OCI-M2 (cell line): ENCODE data around the gene SCFD2.

ENCODE experiments used
- DNase-seq: peaks from one replicate; lab custom pipeline; 2025; ENCODE audit not compliant: unreplicated experiment; lab: John Stamatoyannopoulos, UW

Gene SCFD2

GRCh38 chr4:53113431-53114225 is 252.2 kb downstream of the SCFD2 start:
- DNase-seq: no peak

DNA sequence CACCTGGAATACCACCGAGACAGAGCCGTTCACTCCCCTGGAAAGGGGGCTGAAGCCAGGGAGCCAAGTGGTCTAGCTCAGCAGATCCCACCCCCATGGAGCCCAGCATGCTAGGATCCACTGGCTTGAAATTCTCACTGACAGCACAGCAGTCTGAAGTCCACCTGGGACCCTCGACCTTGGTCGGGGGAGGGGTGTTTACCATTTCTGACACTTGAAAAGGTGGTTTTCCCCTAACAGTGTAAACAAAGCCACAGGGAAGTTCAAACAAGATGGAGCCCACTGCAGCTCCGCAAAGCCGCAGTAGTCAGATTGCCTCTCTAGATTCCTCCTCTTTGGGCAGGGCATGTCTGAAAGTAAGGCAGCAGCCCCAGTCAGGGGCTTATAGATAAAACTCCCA is 260.5 kb downstream of the SCFD2 start:
- DNase-seq: no peak

DNA sequence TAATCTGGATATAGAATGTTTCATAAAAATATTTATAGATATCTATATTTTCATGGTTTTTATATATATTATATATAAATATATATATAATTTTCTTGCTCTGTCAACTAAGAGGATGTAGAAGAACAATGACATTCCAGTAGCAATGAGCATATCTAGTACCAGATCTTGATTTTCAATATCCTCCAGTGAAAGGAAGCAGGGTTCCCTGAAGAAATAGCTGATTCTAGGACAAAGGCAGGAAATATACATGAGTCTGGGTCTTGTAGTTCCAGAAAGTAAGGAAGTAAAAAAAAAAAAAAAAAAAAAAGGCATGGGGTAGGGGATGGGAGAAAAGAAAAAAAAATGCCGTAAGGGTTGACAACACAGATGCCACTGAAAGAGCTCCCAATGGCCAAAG is 262.4 kb downstream of the SCFD2 start:
- DNase-seq: no peak

DNA sequence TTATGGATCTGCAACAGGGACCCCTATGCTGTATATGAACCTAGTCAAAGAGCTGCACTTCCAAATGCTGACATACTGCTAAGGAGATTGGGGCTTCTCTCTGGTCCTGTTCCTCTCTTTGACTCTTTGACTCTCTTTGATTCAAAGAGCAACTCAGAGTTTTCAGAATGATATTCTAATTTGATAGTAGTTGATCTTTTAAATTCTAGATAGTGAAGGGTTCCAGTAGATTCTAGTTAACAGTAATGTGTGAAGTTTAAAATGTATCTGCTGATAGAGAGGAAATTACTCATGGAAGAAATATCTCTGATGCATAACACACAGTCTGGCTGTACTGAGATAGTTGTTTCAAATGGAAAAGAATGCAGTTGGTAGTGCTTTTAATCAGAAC is 264.7 kb downstream of the SCFD2 start:
- DNase-seq: peak; percentile 6

DNA sequence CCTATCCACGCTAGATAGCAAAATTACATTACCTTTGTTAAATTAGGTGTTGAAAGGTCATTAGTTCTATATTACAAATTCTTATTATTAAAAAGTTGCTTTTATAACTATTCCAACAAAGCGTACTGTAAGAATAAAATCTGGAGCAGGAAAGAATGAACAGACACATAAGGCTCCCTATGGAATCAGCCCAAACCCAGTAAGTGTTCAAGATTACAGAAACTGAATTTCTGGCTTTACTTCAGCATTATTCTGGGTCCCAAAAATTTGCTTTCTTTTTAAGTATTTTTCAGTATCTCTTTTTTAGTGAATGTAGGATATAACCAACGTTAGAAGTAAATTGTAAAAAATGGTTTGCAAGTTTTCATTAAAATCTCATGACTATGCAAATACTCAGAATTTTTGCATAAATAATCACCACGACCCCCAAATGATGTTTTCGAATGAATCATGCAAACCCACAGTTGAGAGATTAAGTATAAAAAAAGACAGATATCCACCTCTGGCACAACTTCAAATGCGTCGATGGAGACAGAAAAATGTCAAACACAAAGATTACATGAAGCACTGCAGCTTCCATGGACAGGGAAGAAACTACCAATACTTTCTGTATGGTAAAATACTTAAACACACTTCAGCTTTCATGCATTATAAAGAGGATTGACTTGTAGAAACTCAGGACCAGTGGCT is 265.2 kb downstream of the SCFD2 start:
- no peak for DNase-seq

GRCh38 chr4:53098681-53099121 is 267.2 kb downstream of the SCFD2 start:
- no peak for DNase-seq

GRCh38 chr4:53094040-53094439 is 271.8 kb downstream of the SCFD2 start:
- DNase-seq: no peak

DNA sequence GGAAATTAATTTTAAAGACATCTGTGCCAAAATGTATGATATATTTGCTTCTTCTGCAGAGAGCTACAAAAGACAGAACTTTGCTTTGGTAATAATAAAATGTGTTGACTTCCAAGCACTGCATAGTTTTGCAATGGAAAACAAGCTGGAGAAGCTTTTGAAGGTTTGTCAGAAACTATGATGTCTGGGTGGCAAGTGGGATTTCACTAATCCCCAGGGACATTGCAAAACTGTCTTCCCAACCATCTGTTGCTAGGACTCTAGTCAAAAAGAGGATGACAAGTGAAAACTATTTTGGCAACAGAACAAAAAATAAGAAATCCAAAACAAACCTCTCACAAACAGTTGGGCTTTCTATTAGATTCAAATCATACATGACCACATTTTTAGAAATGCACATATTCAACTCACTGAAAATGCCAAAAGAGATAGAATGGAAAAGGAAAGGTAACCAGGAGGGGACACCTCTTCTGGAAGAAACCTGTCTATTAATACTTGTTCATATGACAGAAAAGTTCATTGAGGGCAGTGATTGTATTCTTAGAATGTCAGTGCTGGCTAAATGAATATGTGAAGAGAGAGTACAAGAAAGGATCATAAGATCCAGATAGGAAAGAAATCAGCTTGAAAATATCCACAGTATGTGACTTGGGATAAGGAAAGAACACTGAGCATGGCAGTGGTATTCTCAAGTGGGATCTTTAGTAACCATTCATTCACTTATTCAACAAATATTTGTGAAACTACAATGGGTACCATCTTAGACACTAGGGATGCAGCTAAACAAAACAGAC is 275.7 kb downstream of the SCFD2 start:
- DNase-seq: no peak

DNA sequence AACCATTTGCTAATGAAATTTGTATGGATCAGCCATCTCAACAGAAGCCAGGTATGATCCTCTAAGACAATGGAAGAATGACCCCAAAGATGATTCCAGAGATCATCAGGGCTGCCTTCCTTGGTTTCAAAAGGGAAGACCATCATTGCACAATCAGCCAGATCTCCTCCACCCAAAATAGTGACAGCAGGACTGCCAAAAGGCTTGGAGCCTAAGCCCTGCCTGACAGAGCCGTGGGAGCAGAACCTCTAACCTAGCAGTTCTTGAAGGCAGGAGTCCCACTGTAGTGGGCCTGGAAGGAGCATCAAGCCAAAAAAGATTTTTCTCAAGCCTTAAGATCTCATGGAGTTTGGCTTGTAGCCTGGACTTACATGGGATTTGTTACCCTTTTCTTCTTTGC is 277.7 kb downstream of the SCFD2 start:
- DNase-seq: no peak

GRCh38 chr4:53076374-53076958 is 289.4 kb downstream of the SCFD2 start:
- DNase-seq: no peak

DNA sequence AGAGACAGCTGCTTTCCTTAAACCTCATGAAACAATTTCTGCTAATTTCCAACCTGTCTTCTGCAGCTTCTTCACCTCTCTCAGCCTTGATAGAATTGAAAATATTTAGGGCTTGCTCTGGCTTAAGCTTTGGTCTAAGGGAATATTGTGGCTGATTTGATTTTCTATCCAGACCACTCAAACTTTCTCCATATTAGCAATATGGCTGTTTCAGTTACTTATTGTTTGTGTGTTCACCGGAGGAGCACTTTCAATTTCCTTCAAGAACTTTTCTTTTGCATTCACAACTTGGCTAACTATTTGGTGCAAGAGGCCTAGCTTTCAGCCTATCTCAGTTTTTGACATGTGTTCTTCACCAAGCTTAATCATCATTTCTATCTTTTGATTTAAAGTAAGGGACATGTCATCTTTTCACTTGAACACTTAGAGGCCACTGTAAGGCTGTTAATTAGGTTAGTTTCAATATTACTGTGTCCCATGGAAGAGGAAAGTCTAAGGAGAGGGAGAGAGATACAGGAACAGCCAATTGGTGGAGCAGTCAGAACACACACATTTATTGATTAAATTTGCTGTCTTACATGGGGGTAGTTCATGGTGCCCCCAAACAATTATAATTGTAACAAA is 290.6 kb downstream of the SCFD2 start:
- no peak for DNase-seq

DNA sequence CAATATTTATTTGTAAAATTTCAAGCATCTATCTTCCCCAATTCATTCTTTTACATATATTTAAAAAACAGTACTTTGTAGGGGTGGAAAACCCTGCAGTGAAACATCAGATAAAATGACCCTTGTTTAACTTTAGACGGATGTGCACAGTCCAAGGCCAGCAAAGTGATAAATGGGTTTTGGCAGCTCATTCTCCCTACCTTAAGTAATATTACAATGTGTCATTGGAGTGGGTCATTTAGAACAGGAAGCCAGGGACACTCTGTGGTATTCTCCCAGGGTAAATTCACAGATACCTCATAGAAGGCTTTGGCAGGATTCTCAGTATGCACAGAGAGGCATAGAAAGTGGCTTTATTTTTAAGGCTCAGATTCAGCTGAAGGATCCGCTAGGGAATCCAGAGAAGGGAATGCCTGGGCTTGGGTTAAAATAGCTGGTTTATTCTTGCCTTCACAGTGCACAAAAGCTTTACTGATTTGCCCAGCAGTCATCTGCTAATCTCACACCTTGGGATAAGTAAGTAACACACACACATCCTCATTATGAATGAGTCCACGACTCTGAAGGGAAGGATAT is 297.0 kb downstream of the SCFD2 start:
- no peak for DNase-seq

DNA sequence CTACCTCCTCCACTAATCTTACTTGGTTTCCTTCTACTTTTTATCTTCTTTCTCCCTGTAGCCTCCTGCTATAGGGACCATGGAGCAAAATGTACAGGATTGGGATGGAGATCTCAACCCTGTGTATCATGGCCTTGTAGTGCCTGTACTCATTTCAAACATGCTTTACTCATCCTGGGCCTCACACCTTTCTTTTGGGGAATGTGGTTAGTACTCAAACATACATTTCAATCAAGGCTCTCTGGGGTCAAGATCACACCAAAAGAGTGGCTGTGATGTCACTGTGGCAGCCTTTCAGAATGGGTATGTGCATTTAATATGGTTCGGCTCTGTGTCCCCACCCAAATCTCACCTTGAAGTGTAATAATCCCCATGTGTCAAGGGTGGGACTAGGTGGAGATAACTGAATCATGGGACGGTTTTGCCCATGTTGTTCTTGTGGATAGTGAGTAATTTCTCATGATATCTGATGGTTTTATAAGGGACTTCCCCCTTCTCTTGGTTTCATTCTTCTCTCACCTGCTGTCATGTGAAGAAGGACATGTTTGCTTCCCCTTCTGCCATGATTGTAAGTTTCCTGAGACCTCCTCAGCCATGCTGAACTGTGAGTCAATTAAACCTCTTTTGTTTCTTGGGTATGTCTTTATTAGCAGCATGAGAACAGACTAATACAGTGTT is 298.6 kb downstream of the SCFD2 start:
- no peak for DNase-seq

- DNase-seq: no peak
These were observed 299.7 kb downstream of the SCFD2 start for GRCh38 chr4:53066155-53066554.

GRCh38 chr4:53064609-53065008 is 301.3 kb downstream of the SCFD2 start:
- no peak for DNase-seq

DNA sequence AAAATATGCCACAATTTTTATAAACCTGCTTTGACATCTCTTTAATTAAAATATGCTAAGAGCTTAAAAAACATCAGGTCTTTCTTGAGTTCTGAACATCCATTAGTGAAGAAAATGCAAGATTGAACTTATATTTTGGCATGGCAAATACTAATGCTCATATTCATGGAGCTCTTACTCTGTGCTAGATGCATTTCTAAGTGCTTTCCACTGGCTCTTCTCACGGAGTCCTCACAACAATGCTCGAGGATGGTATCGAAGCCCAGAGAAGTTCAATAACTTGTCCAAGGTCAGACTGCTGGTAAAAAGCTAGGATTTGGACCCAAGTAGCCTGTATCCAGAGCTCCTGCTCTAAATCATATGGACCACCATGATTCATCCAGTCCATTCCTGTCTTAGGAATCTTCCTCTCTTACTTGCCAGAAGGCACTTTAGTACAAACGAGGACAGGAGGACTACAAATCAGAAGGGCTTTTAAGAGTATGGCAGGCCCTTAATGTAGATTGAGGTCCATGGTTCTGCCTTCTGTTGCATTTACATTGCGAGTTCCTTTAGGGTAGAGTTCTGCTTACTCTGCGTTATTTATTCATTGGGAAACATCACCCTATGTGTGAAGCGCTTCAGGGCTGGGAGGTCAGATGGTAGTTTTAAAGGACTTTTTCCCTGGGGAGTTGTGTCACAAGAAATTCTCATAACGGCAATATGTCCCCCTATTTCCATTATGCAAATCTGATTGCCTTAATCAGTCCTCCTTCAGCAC is 304.6 kb downstream of the SCFD2 start:
- no peak for DNase-seq

- DNase-seq: no peak
These were observed 305.6 kb downstream of the SCFD2 start for GRCh38 chr4:53060278-53060677.

GRCh38 chr4:53059871-53060270 is 306.0 kb downstream of the SCFD2 start:
- DNase-seq: no peak

GRCh38 chr4:53059256-53059655 is 306.6 kb downstream of the SCFD2 start:
- DNase-seq: no peak
